Sigmoid colon (tissue), 4 donors: Measurements from ENCODE around the gene DGCR6L.
"Not testable (repeated sequence)": the region's sequence is repeated elsewhere in the genome, so short reads cannot be mapped to it uniquely, and the experiment has no call there.

Source experiments
- EP300 ChIP-seq, 4 donors: sonication (generic); formaldehyde crosslinking; IDR thresholded peaks; one replicate each; pipeline ENCODE4 v1.6.1; 2017; ENCODE audit warnings: antibody characterized with exemption in 4 of 4
- POLR2A ChIP-seq, 2 donors: fragments of 450-650 bp; IDR thresholded peaks; one replicate each; pipeline ENCODE4 v1.6.1; 2016; ENCODE audit warnings: antibody characterized with exemption in 2 of 2, mild to moderate bottlenecking in 2 of 2, moderate library complexity in 2 of 2
- POLR2AphosphoS5 ChIP-seq, 4 donors: sonication (generic); formaldehyde crosslinking; IDR thresholded peaks; one replicate each; pipeline ENCODE4 v1.6.1; 2017; ENCODE audit warnings: antibody characterized with exemption in 4 of 4
- TF ChIP-seq, protein P1 (sequence below), 4 experiments: fragments of 450-650 bp in 3 of 4; fragments of 200-600 bp in 1 of 4; IDR thresholded peaks; one replicate each; pipeline ENCODE4 v1.5.1; 2016 to 2019; ENCODE audit warnings: antibody characterized with exemption in 4 of 4, mild to moderate bottlenecking in 3 of 4, moderate library complexity in 2 of 4

DNA sequence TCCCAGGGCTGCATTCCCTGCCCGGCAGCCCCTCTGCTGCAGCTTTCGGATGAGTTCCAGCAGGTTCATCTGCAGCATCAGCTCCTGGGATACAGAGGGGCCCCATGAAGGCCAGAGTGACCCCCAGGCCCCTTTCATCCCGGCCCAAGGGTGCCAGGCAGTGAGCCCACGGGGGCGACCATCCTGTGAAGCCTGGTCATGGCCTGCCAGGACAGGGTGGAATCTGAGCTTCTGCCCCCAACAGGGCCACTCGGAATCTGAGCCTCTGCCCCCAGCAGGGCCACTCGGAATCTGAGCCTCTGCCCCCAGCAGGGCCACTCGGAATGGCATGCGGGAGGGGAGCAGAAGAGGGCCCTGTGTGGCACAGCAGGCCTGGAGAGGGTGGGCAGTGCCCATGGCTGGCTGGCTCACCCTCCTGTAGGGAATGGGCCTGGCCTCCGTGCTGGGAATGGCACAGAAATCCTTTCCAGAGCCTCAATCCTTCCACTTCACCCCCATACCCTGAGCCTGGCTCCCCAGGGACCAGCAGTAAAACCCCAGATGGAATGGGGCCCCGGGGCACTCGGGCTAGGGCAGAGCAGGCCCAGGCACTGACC lies 5.0 kb downstream of the DGCR6L start:
- TF ChIP-seq POLR2A, POLR2AphosphoS5, EP300 (IDR thresholded peaks at IDR 0.05): not testable (repeated sequence)
- TF ChIP-seq, protein P1, sequence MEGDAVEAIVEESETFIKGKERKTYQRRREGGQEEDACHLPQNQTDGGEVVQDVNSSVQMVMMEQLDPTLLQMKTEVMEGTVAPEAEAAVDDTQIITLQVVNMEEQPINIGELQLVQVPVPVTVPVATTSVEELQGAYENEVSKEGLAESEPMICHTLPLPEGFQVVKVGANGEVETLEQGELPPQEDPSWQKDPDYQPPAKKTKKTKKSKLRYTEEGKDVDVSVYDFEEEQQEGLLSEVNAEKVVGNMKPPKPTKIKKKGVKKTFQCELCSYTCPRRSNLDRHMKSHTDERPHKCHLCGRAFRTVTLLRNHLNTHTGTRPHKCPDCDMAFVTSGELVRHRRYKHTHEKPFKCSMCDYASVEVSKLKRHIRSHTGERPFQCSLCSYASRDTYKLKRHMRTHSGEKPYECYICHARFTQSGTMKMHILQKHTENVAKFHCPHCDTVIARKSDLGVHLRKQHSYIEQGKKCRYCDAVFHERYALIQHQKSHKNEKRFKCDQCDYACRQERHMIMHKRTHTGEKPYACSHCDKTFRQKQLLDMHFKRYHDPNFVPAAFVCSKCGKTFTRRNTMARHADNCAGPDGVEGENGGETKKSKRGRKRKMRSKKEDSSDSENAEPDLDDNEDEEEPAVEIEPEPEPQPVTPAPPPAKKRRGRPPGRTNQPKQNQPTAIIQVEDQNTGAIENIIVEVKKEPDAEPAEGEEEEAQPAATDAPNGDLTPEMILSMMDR (IDR thresholded peaks at IDR 0.05) = not testable (repeated sequence)
